ENCODE measurements around the gene ALPK1.
A peak's percentile ranks its signal among the peaks of the same experiment; 100 is the strongest.
"Not testable (repeated sequence)": the region's sequence is repeated elsewhere in the genome, so short reads cannot be mapped to it uniquely, and the experiment has no call there.

Gene ALPK1

DNA sequence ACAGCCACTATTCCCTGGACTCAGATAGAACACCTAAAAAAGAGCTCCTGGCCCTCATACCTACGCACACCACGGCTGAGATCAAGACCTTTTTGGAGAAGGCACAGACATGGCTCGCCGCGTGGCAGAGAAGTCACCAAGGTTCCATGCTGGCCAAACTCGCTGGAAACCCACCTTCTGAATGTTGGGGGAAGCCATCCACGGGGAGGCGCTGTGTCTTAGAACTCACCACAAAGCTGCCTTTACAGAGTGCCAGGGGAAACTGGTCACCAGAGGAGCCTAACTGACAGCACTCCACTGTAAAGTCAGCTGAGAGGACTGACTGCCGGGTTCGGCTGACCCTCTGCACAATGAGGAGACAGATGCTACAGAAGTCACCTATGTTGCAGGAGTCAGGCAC lies 120.9 kb downstream of the ALPK1 start:
- DNase-seq (ENCODE audit: low read depth in 1 of 2, low spot score in 1 of 2) = no peak
- TF ChIP-seq JUND (IDR thresholded peaks at IDR 0.05; ENCODE audit: low read depth) = no peak

DNA sequence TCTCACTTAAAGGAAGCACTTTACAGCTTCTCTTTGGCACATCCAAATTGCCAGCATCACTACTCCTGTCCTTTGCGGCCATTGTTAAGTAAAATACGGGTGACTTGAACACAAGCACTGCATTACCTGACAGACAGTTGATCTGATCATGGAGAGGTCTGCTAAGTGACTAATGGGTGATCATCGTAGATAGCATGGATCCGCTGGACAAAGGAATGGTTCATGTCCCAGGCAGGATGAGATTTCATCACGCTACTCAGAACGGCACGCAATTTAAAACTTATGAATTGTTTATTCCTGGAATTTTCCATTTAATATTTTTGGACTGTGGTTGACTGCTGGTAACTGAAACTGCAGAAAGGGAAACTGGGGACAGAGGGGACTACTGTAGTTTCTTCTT lies 124.7 kb downstream of the ALPK1 start:
- DNase-seq (ENCODE audit: low read depth in 1 of 2, low spot score in 1 of 2) = no peak
- no peak for TF ChIP-seq JUND (IDR thresholded peaks at IDR 0.05; ENCODE audit: low read depth)
- in situ Hi-C loops (cut with HindIII; ENCODE audit: low pct_unique_long_range_greater_than_20kb, low sequenced_read_pairs) = no loop called here

More for the DNA sequence above, 120.9 kb downstream of the ALPK1 start:
- in situ Hi-C loops (cut with HindIII; ENCODE audit: low pct_unique_long_range_greater_than_20kb, low sequenced_read_pairs) = no loop called here

DNA sequence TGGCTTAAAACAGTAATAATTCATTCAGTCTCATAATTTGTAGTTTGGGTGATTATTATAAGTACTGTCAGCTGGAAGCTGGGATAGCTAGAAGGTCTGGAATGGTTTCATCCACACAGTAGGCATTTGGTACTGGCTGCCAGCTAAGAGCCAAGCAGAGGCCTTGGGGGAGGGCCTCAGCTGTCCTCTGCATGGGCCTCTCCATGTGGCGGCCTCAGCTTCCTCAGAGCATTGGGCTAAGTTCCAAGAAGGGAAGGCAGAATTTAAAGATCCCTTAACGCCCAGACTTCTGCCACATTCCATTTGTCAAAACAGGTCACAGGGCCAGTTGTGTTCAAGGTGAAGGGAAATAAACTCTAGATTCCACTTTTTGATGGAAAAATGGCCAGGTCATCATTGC lies 125.5 kb downstream of the ALPK1 start:
- no peak for DNase-seq (ENCODE audit: low read depth in 1 of 2, low spot score in 1 of 2)
- in situ Hi-C loops (cut with HindIII; ENCODE audit: low pct_unique_long_range_greater_than_20kb, low sequenced_read_pairs) = no loop called here
- TF ChIP-seq JUND (IDR thresholded peaks at IDR 0.05; ENCODE audit: low read depth) = no peak

DNA sequence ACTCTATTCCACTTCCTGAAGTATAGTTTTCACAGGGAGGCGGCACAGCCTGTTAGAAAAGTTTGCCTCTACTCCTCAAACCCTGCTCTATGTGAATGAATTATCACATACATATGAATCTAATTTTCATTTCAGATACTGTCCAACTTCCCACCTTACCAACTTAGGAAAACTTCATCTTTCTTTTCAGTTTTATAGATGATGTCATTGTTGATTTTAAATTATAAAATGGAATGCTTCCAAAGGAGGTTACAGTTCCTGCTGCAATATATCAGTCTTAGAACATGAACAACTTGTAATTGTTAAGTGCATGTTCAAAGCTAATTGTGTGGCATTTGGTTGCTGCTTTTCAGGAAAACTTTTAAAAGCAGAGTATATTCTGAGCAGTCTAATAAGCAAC lies 126.4 kb downstream of the ALPK1 start:
- DNase-seq (ENCODE audit: low read depth in 1 of 2, low spot score in 1 of 2) = no peak
- in situ Hi-C loops (cut with HindIII; ENCODE audit: low pct_unique_long_range_greater_than_20kb, low sequenced_read_pairs) = no loop called here
- no peak for TF ChIP-seq JUND (IDR thresholded peaks at IDR 0.05; ENCODE audit: low read depth)

DNA sequence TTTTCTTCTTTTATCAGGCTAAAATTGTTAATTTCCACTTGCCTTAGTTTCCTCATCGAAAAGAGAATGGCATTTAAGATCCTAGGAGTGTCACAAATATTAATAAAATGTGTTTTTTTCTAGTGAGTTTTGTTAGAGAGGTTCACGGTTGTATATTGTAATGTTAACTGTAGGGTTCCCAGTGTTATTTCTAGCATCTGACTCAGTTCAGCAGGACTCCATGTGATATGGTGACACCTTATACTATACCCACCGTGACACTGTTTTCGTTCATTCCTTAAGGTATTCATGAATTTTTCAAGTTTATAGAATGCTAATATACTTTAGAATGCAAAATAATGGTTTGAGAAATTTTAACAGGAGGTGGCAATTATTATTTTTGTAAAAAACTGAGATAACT lies 128.7 kb downstream of the ALPK1 start:
- in situ Hi-C loops (cut with HindIII; ENCODE audit: low pct_unique_long_range_greater_than_20kb, low sequenced_read_pairs) = no loop called here
- DNase-seq (ENCODE audit: low read depth in 1 of 2, low spot score in 1 of 2) = no peak
- no peak for TF ChIP-seq JUND (IDR thresholded peaks at IDR 0.05; ENCODE audit: low read depth)

DNA sequence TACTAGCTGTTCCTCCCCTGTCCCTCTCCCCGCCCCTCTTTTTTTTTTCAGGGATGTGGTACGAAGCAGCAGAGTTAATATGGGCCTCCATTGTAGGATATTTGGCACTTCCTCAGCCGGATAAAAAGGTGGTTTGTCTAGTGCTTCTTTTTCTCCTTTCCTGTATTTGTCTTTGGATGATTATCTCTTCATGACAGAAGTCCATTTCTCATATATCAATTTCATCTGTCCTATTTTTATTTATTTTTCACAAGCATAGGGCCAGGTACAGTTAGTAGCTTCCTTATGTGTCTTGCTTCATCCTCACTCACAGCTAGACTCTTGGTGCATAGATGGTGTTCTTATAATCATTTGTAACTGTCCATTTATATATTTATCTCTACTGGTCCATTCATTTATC lies 129.2 kb downstream of the ALPK1 start:
- in situ Hi-C loops (cut with HindIII; ENCODE audit: low pct_unique_long_range_greater_than_20kb, low sequenced_read_pairs) = no loop called here
- TF ChIP-seq JUND (IDR thresholded peaks at IDR 0.05; ENCODE audit: low read depth) = no peak
- DNase-seq (ENCODE audit: low read depth in 1 of 2, low spot score in 1 of 2) = peak in 1 of 2 experiments; percentile 58

DNA sequence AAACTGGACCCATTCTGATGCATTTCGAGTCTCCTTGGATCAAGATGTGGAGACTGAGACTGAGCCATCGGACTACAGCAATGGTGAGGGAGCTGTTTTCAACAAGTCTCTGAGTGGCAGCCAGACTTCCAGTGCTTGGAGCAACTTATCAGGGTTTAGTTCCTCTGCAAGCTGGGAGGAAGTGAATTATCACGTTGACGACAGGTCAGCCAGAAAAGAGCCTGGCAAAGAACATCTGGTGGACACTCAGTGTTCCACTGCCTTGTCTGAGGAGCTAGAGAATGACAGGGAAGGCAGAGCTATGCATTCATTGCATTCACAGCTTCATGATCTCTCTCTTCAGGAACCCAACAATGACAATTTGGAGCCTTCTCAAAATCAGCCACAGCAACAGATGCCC lies 134.0 kb downstream of the ALPK1 start:
- in situ Hi-C loops (cut with HindIII; ENCODE audit: low pct_unique_long_range_greater_than_20kb, low sequenced_read_pairs) = no loop called here
- DNase-seq (ENCODE audit: low read depth in 1 of 2, low spot score in 1 of 2) = no peak
- TF ChIP-seq JUND (IDR thresholded peaks at IDR 0.05; ENCODE audit: low read depth) = no peak

DNA sequence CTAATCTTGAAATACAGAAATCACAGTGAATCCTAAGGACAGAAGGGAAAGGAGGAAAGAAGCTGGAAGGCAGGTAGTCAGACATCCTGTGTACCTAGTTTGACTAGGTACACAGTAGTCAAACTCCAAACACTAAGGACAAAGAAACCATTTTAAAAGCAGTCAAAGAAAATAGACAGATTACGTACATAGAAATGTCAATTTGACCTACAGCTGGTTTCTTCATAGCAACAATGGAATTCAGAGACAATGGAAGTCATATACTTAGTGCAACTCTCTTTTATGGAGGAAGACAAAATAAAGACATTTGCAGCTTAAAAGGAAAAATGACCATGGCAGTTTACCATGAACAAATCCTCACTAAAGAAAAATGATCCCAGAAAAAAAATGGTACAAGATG lies 139.8 kb downstream of the ALPK1 start:
- in situ Hi-C loops (cut with HindIII; ENCODE audit: low pct_unique_long_range_greater_than_20kb, low sequenced_read_pairs) = no loop called here
- DNase-seq (ENCODE audit: low read depth in 1 of 2, low spot score in 1 of 2) = peak in 1 of 2 experiments; percentile 28
- no peak for TF ChIP-seq JUND (IDR thresholded peaks at IDR 0.05; ENCODE audit: low read depth)

DNA sequence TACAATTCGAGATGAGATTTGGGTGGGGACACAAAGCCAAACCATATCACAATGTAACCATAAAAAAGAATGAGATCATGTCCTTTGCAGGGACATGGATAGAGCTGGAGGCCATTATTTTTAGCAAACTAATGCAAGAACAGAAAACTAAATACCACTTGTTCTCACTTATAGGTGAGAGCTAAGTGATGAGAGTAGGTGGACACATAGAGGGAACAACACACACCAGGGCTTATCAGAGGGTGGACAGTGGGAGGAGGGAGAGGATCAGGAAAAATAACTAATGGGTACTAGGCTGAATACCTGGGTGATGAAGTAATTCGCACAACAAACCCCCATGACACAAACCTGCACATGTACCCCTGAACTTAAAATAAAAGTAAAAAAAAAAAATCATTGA lies 145.1 kb downstream of the ALPK1 start:
- DNase-seq (ENCODE audit: low read depth in 1 of 2, low spot score in 1 of 2); in situ Hi-C loops (cut with HindIII; ENCODE audit: low pct_unique_long_range_greater_than_20kb, low sequenced_read_pairs): not testable (repeated sequence)

DNA sequence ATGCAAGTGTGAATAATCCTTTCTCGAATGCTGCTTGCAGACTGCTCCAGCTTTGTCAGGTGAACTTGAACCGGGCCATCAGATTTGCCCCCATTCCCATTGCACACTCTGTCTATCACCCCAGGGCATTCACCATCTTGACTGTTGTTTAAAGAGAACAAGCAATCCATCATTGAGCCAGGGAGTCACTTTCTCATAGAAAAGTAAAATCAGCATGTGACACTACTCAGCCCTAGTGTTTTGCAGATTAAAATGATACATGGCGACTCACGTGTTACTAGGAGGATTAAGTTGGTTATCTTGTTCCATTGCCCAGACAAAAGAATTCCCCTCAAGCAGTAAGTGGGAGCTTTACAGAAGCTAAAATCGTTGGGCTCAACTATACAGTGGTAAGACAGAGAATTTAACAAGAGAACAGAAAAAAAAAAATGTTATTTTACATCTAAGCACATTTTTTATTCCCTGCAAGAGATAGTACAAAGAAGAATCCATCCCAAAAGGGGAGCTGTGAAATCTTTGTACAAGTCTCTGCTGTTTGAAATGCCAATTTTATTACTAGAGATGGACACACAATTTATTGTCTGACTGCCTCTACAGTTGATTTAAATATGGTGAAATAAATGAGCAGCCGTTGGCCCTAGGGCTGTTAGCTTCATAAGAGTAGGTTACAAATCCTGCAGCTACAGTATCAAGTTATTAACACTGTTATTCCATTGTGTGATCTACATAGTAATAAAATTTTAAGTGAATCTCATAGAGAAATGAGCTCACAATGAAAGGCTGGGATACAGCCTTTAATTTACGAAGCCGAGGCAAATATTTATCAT lies 151.3 kb downstream of the ALPK1 start:
- no peak for DNase-seq (ENCODE audit: low read depth in 1 of 2, low spot score in 1 of 2)
- in situ Hi-C loops (cut with HindIII; ENCODE audit: low pct_unique_long_range_greater_than_20kb, low sequenced_read_pairs) = no loop called here
- TF ChIP-seq JUND (IDR thresholded peaks at IDR 0.05; ENCODE audit: low read depth) = no peak

DNA sequence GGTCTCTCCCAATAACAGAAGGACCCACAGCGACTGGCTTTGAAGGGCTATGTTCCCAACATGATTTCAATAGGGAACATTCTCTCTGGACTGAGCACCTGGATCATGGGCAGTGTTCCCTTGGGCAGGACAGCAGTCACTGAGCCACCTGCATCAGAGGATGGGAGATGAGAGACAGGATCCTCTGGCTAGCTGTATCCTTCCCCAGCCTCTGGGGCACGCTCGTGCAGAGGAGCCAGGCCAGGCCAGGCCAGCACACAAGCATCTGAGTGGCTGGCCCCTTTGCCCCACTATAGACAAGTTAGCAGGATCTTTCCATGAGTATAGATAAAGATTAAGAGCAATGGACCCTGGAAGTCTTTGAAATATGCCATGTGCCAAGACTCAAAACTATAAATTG lies 152.5 kb downstream of the ALPK1 start:
- TF ChIP-seq JUND (IDR thresholded peaks at IDR 0.05; ENCODE audit: low read depth) = no peak
- no peak for DNase-seq (ENCODE audit: low read depth in 1 of 2, low spot score in 1 of 2)
- in situ Hi-C loops (cut with HindIII; ENCODE audit: low pct_unique_long_range_greater_than_20kb, low sequenced_read_pairs) = no loop called here

DNA sequence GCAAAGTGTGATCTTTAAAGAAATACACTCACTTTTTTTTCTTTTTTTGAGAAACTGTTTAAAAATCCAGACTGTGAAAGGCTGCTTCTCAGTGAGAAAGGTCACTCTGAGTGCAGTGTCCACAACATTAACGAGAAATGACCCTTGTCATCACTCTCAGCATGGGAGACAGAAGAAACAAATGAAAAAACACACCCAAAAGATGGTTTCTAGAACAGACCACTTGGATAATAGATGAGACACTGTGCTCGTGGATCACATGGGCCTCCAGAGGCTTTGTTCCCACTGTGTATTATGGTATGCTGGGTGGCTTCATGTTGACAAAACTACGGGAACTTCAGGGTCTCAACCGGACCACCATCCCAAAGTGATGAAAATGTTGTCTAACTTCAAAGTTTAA lies 153.9 kb downstream of the ALPK1 start:
- no peak for TF ChIP-seq JUND (IDR thresholded peaks at IDR 0.05; ENCODE audit: low read depth)
- DNase-seq (ENCODE audit: low read depth in 1 of 2, low spot score in 1 of 2) = no peak
- in situ Hi-C loops (cut with HindIII; ENCODE audit: low pct_unique_long_range_greater_than_20kb, low sequenced_read_pairs) = no loop called here

DNA sequence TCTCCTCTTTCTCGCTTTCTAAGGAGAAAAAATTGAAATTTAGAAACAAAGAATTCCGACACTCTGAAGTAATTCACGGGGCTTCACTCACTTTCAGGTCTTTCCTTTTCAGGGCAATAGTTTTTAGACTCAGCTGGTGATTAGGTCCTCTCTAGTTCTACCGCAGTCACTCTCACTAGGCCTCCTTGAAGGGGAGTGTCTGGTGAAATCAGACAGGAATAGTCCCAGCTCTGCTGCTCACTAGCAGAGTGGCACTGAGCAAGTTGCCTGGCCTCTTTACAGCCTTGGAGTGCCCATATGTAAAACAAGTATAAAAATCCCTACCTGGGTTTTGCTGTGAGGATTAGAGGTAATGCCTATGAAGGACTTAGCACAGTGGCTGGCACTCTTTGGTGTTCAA lies 154.7 kb downstream of the ALPK1 start:
- no peak for TF ChIP-seq JUND (IDR thresholded peaks at IDR 0.05; ENCODE audit: low read depth)
- DNase-seq (ENCODE audit: low read depth in 1 of 2, low spot score in 1 of 2) = no peak
- in situ Hi-C loops (cut with HindIII; ENCODE audit: low pct_unique_long_range_greater_than_20kb, low sequenced_read_pairs) = no loop called here

DNA sequence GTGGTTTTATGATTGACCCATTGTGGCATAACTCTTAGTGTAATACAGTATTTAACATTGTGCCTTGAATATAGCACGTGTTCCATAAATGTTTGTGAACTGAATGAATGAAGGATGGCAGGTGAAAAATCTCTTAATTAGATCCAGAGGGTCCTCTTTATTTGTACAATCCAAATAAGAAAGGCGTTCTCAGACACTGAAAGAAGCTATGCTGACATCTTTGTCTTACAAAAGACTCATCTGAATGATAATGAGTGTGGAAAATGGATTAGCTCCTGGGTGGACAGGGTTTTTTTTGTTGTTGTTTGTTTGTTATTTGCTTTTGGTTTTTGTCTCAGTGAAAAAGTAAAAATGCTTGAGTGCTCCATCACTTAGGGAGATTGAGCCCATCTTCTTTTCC lies 156.2 kb downstream of the ALPK1 start:
- TF ChIP-seq JUND (IDR thresholded peaks at IDR 0.05; ENCODE audit: low read depth) = no peak
- DNase-seq (ENCODE audit: low read depth in 1 of 2, low spot score in 1 of 2) = no peak
- in situ Hi-C loops (cut with HindIII; ENCODE audit: low pct_unique_long_range_greater_than_20kb, low sequenced_read_pairs) = no loop called here
